Measurements from ENCODE around the gene PIP5KL1.
A peak's percentile ranks its signal among the peaks of the same experiment; 100 is the strongest.

Gene PIP5KL1

GRCh38 chr9:127962278-127962677 is 31.7 kb upstream of the PIP5KL1 start:
- H3K4me3 Mint-ChIP-seq, result no peak overlapping the region
- CTCF ChIA-PET, result interaction anchor here (0.8 to 17.2 kb wide), 2 partner anchors 40 to 71 kb away, joined by 3 to 247 read pairs; no protein-coding TSS in a partner anchor

DNA sequence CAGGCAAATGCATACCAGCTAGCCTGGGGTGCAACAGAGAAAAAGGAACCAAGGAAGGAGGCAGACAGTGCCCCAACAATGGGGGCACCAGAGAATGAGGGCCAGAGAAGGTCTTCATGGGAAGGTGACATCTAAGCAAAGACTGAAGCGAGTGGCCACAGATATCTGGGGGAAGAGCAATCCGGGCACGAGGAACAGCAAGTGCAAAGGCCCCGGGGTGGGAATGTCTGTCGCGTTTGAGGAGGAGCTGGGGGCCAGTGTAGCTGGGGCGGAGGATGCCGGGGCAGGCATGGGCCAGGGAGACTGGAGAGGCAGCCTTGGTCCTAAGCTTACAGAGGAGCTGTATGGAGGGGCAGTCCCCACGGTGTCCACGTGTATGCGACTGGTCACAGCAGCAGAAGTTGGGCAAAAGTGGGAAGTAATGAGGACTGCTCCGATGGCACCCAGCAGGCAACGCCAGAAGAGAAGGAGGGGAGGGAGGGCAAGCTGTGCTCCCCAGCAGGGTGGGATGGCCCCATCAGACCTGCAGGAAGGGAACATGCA is 31.1 kb upstream of the PIP5KL1 start:
- Mint-ChIP-seq H3K27me3 (no peaks in the 10 kb centered on the region), H3K36me3 (peaks cover 72% of the 10 kb centered on the region), H3K4me3 (peak overlapping the region; percentile 3), H3K9me3 (no peaks in the 10 kb centered on the region), H3K4me1 (peaks cover 97% of the 10 kb centered on the region), H3K27ac (peak overlapping the region; percentile 84)
- CTCF ChIA-PET, result interaction anchor here (1.3 to 17.2 kb wide), 3 partner anchors 16 to 71 kb away, joined by 4 to 247 read pairs (median 5); no protein-coding TSS in a partner anchor
- no peak for DNase-seq

More at GRCh38 chr9:127962278-127962677, 31.7 kb upstream of the PIP5KL1 start:
- no peak for DNase-seq
- Mint-ChIP-seq H3K27ac (peak overlapping the region; percentile 84), H3K36me3 (peaks cover 71% of the 10 kb centered on the region), H3K27me3 (no peaks in the 10 kb centered on the region), H3K9me3 (no peaks in the 10 kb centered on the region), H3K4me1 (peaks cover 97% of the 10 kb centered on the region)

- H3K4me3 Mint-ChIP-seq, result no peak overlapping the region
- DNase-seq, result no peak
- H3K9me3 Mint-ChIP-seq, result no peaks in the 10 kb centered on the region
- H3K36me3 Mint-ChIP-seq, result peaks cover 72% of the 10 kb centered on the region
- no peaks in the 10 kb centered on the region for H3K27me3 Mint-ChIP-seq
- peaks cover 95% of the 10 kb centered on the region for H3K4me1 Mint-ChIP-seq
- CTCF ChIA-PET, result interaction anchor here (1.2 to 17.2 kb wide), 4 partner anchors 9 to 72 kb away, joined by 4 to 247 read pairs (median 6); no protein-coding TSS in a partner anchor
- H3K27ac Mint-ChIP-seq, result peak overlapping the region; percentile 84
Observed at GRCh38 chr9:127961155-127961490, 30.5 kb upstream of the PIP5KL1 start.

- peak overlapping the region; percentile 84 for H3K27ac Mint-ChIP-seq
- H3K4me1 Mint-ChIP-seq, result peaks cover 95% of the 10 kb centered on the region
- H3K27me3 Mint-ChIP-seq, result no peaks in the 10 kb centered on the region
- no peak overlapping the region for H3K4me3 Mint-ChIP-seq
- H3K9me3 Mint-ChIP-seq, result no peaks in the 10 kb centered on the region
- no peak for DNase-seq
- CTCF ChIA-PET, result interaction anchor here (1.2 to 17.2 kb wide), 4 partner anchors 10 to 72 kb away, joined by 4 to 247 read pairs (median 6); no protein-coding TSS in a partner anchor
- peaks cover 73% of the 10 kb centered on the region for H3K36me3 Mint-ChIP-seq
Observed at GRCh38 chr9:127960410-127961154, 30.0 kb upstream of the PIP5KL1 start.

- H3K27me3 Mint-ChIP-seq, result no peaks in the 10 kb centered on the region
- no peaks in the 10 kb centered on the region for H3K9me3 Mint-ChIP-seq
- CTCF ChIA-PET, result interaction anchor here (1.2 to 17.2 kb wide), 4 partner anchors 10 to 73 kb away, joined by 4 to 247 read pairs (median 6); no protein-coding TSS in a partner anchor
- peaks cover 95% of the 10 kb centered on the region for H3K4me1 Mint-ChIP-seq
- H3K4me3 Mint-ChIP-seq, result no peak overlapping the region
- peaks cover 71% of the 10 kb centered on the region for H3K36me3 Mint-ChIP-seq
- no peak for DNase-seq
- peak overlapping the region; percentile 77 for H3K27ac Mint-ChIP-seq
Observed at GRCh38 chr9:127959841-127960409, 29.3 kb upstream of the PIP5KL1 start.

- CTCF ChIA-PET, result interaction anchor here (7.5 to 17.2 kb wide), 2 partner anchors 15 to 73 kb away, joined by 159 to 247 read pairs; partner anchors contain the start of gene EEIG1
- Mint-ChIP-seq H3K9me3 (no peaks in the 10 kb centered on the region), H3K27me3 (no peaks in the 10 kb centered on the region), H3K27ac (peak overlapping the region; percentile 77), H3K4me3 (no peak overlapping the region), H3K36me3 (peaks cover 69% of the 10 kb centered on the region), H3K4me1 (peaks cover 96% of the 10 kb centered on the region)
- DNase-seq, result no peak
Observed at GRCh38 chr9:127959398-127959797, 28.8 kb upstream of the PIP5KL1 start.

DNA sequence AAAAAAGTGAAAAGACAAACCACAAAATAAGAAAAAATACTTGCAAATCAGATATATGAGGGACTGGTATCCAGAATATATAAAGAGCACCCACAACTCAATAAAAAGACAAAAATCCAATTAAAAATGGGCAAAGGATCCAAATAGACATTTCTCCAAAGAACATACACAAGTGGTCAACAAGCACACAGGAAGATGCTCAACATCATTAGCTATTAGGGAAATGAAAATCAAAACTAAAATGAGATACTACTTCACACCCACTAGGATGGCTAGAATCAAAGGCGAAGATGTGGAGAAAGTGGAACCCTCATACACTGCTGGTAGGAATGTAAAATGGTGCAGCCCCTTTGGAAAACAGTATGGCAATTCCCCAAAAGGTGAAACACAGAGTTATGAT is 28.2 kb upstream of the PIP5KL1 start:
- CTCF ChIA-PET, result interaction anchor here (7.5 to 17.2 kb wide), 2 partner anchors 16 to 74 kb away, joined by 159 to 247 read pairs; partner anchors contain the start of gene EEIG1
- Mint-ChIP-seq H3K36me3 (peaks cover 67% of the 10 kb centered on the region), H3K4me3 (no peak overlapping the region), H3K27ac (peak overlapping the region; percentile 77), H3K4me1 (peaks cover 96% of the 10 kb centered on the region), H3K9me3 (no peaks in the 10 kb centered on the region), H3K27me3 (no peaks in the 10 kb centered on the region)
- DNase-seq, result no peak

DNA sequence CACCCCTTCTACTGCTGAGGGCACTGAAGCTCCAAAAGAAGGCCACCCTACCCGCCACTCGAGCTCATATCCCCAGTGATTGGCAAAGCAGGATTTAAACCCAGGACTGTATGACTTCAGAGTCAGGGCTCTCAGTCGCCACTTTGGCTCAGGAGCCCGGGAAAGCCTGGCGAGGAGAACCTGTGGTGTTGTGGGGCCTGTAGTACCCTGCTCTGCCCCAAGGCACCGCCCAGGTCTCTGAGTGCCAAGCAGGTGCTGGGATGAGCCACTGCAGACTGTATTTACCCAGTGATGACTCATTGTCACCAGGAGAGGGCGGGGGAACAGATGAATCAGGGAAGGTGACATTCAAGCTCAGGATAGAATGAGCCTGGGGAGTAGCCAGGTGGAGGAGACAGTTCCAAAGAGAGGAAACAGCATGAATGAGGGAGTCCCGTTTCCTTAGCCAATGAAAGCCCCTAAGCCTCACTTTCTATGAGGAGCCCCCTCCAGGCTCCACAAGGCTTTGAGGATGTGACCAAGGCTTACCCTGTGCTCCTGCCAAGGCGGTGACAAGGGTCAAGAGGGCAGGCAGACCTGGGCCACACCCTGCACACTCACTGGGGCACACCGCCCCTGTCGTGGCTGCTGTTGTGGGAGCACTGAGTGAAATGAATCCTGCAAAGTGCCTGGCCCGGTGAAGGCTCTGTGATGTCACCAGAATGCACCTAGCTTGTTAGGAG is 24.9 kb upstream of the PIP5KL1 start:
- Mint-ChIP-seq H3K4me3 (peak overlapping the region; percentile 32), H3K9me3 (no peaks in the 10 kb centered on the region), H3K4me1 (peaks cover 94% of the 10 kb centered on the region), H3K27ac (peak overlapping the region; percentile 69), H3K27me3 (no peaks in the 10 kb centered on the region), H3K36me3 (peaks cover 51% of the 10 kb centered on the region)
- peak; percentile 83 for DNase-seq
- CTCF ChIA-PET, result interaction anchor here (0.6 to 17.2 kb wide), 17 partner anchors 8 to 169 kb away, joined by 3 to 247 read pairs (median 7); partner anchors contain the start of genes EEIG1 and NAIF1

- CTCF ChIA-PET, result interaction anchor here (1.5 to 17.2 kb wide), 12 partner anchors 8 to 163 kb away, joined by 3 to 247 read pairs (median 8); partner anchors contain the start of gene EEIG1
- Mint-ChIP-seq H3K4me3 (peak overlapping the region; percentile 22), H3K27ac (peak overlapping the region; percentile 69), H3K9me3 (no peaks in the 10 kb centered on the region), H3K36me3 (peaks cover 50% of the 10 kb centered on the region), H3K27me3 (no peaks in the 10 kb centered on the region), H3K4me1 (peaks cover 94% of the 10 kb centered on the region)
- no peak for DNase-seq
Observed at GRCh38 chr9:127954831-127955293, 24.3 kb upstream of the PIP5KL1 start.

DNA sequence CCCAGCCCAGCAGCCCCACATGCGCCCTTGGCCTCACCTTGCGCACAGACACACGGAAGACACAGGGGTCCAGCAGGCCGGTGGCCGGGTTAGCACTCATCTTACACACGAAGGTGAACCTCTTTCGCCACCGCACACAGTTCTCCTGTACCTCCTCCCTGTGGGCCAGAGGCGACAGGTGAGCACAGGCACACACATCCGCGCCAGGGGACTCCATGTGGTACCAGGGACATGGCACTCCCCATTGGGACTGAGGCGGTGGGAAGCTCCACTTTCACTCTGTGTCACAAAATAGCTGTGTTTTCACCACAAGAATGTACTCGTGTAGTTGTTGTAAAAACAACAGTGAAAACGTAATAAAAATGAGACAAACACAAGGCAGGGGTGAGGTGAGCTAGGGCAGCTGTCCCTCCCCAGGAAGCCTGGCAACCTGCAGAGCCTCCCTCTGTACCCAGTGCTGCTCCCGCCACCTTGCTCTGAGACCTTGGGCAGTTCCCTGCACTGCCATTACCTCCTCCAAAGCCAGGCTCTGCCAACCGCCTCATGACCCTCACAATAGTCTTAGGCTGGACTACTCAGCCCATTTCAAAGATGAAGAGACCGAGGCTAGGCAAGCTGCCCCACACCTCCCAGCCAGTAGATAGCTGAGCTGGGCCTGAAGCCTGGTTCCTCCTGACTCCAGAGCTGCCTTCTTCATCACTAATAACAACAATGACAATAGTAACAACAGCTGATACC is 23.4 kb upstream of the PIP5KL1 start:
- Mint-ChIP-seq H3K27me3 (no peaks in the 10 kb centered on the region), H3K4me3 (peak overlapping the region; percentile 28), H3K36me3 (peaks cover 41% of the 10 kb centered on the region), H3K27ac (peak overlapping the region; percentile 69), H3K9me3 (no peaks in the 10 kb centered on the region), H3K4me1 (peaks cover 92% of the 10 kb centered on the region)
- CTCF ChIA-PET, result interaction anchor here (1.5 to 17.2 kb wide), 8 partner anchors 10 to 164 kb away, joined by 3 to 247 read pairs (median 22); partner anchors contain the start of gene EEIG1
- no peak for DNase-seq

DNA sequence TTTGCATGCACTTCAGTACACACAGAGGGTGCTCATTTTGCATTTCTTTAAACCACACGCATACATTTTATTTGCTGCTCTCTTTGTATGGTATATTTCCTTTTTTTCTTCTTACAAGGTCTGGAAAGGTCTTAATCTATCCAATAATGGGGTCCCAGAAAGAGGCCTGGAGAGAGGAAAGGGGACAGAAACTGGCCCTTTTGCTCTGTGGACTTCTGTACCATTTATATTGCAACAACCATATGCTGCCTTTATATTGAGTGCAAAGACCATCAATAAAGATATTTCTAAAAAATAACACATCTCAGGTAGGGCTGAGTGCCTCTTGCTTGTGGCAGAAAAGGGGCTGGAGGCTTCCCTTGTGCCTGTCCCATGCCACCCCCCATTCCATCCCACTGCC is 22.6 kb upstream of the PIP5KL1 start:
- Mint-ChIP-seq H3K4me3 (no peak overlapping the region), H3K4me1 (peaks cover 94% of the 10 kb centered on the region), H3K27me3 (no peaks in the 10 kb centered on the region), H3K9me3 (no peaks in the 10 kb centered on the region), H3K36me3 (peaks cover 42% of the 10 kb centered on the region), H3K27ac (peak overlapping the region; percentile 28)
- no peak for DNase-seq
- CTCF ChIA-PET, result interaction anchor here (2.0 to 17.2 kb wide), 5 partner anchors 10 to 150 kb away, joined by 5 to 247 read pairs (median 80); partner anchors contain the start of gene EEIG1

GRCh38 chr9:127950513-127951289 is 20.1 kb upstream of the PIP5KL1 start:
- CTCF ChIA-PET, result interaction anchor here (6.8 to 17.2 kb wide), 2 partner anchors 8 to 82 kb away, joined by 80 to 247 read pairs; no protein-coding TSS in a partner anchor
- peaks cover 82% of the 10 kb centered on the region for H3K4me1 Mint-ChIP-seq
- no peak for DNase-seq
- no peaks in the 10 kb centered on the region for H3K27me3 Mint-ChIP-seq
- H3K36me3 Mint-ChIP-seq, result peaks cover 48% of the 10 kb centered on the region
- H3K4me3 Mint-ChIP-seq, result no peak overlapping the region
- peak overlapping the region; percentile 78 for H3K27ac Mint-ChIP-seq
- H3K9me3 Mint-ChIP-seq, result no peaks in the 10 kb centered on the region

Data from activated naive CD4-positive, alpha-beta T cell treated with anti-CD3 and anti-CD28 coated beads, Interleukin-2, amount 10 ng/mL, durations not matched to agents 7 days and 5 days (primary cell).